ENCODE data around the gene WRAP53.
A peak's percentile ranks its signal among the peaks of the same experiment; 100 is the strongest.
"Not testable (repeated sequence)": the region's sequence is repeated elsewhere in the genome, so short reads cannot be mapped to it uniquely, and the experiment has no call there.

WRAP53 gene

GRCh38 chr17:7687908-7688807 is at the start of gene WRAP53:
Gene WRAP53, plus strand, starts transcription at chr17:7688477. Its CDS starts 172 bp downstream, at chr17:7688649.
- peak; percentile 99 for DNase-seq

DNA sequence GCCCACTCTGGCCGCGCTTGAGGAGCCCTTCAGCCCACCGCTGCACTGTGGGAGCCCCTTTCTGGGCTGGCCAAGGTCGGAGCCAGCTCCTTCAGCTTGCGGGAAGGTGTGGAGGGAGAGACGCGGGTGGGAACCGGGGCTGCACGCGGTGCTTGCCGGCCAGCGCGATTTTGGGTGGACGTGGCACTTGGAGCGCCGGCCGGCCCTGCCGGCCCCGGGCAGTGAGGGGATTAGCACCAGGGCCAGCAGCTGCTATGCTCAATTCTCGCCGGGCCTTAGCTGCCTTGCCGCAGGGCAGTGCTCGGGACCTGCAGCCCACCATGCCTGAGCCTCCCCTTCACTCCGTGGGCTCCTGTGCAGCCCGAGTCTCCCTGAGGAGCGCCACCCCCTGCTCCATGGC is 47.5 kb upstream of the WRAP53 start:
- DNase-seq, result no peak

- DNase-seq, result not testable (repeated sequence)
Measured at GRCh38 chr17:7641635-7642034, 46.6 kb upstream of the WRAP53 start.

DNA sequence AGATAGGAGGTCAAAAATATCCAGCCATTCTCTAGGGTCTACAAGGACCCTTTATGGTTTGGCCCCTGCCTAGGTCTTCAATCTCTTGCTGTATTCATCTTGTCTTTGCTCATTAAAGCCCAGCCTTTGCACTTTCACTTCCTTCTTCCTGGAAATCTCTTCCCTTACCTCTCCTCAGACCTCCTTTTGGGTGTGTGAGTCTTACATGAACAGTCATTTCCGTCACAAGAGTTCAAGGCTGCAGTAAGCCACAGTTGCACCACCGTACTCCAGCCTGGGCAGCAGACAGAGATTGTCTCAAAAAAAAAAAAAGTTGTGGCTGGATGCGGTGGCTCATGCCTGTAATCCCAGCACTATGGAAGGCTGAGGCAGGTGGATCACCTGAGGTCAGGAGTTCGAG is 43.5 kb upstream of the WRAP53 start:
- DNase-seq, result no peak

DNA sequence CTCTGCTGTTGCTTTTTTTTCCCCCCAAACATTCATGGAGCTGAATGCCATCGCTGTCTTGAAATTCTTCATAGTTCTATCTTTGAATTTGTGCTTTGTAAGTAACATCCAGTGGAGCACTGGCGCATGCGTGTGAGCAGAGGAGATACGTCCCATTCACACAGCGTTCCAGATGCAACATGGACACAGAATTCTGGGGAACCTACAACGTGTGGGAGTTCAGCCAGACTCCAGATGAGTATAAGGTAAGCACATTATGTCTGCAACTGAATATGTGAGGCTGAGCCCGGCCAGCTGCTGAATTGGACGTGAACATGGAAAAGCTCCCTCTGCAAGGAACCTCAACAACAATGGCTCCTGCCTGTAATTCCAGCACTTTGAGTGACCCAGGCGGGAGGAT is 41.8 kb upstream of the WRAP53 start:
- DNase-seq, result no peak

- DNase-seq, result no peak
Measured at GRCh38 chr17:7647018-7647417, 41.3 kb upstream of the WRAP53 start.

- peak; percentile 27 for DNase-seq
Measured at GRCh38 chr17:7650509-7651096, 37.7 kb upstream of the WRAP53 start, which contains the start of gene ATP1B2. Gene ATP1B2, plus strand, starts transcription at chr17:7650926. Its CDS starts 593 bp downstream, at chr17:7651519.

GRCh38 chr17:7651097-7651664 is 37.1 kb upstream of the WRAP53 start:
- no peak for DNase-seq

DNA sequence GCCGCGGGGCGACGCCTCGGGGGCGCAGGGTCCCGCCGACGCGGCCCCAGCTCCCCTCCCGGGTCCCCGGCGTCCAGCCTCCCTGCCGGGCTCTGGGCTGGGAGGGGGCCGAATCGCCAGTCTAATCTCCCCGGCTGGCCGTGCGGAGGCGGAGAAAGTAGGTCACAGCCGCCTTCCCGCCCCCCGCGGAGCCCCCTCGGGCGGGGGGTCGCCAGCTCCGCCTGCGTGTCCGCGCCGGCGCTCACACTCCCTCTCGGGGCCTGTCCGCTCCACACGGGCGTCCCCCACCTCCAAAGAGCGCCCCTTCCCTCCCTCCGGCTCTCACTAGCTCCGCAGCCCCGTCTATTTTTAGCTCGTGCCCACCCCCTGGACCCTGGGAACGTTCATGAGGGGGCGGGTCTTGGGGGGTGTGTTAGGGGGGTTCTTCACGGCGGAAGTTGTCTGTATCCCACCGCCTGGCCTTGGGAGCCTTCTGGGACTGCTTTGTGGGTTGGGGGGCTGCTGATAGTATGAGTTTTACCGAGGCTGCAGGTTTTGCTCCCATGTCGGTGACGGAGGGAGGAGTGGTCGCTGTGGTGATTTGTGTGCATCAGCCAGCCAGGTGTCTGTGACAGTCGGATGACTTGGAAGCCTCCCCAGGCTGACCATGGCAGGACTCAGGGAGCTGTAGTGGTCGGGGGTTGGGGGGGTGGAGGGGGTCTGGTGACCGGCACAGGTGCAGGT is 36.5 kb upstream of the WRAP53 start:
- no peak for DNase-seq

- no peak for DNase-seq
Measured at GRCh38 chr17:7652388-7653356, 35.6 kb upstream of the WRAP53 start.

- DNase-seq, result peak; percentile 48
Measured at GRCh38 chr17:7654832-7655540, 33.3 kb upstream of the WRAP53 start.

DNA sequence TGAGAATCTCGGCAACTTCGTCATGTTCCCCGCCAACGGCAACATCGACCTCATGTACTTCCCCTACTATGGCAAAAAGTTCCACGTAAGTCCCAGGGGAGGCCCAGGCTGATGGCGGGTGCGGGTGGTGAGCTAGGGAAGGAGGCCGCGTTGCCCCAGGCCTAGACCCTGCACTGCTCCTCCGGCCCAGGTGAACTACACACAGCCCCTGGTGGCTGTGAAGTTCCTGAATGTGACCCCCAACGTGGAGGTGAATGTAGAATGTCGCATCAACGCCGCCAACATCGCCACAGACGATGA is 32.8 kb upstream of the WRAP53 start:
- DNase-seq, result no peak

DNA sequence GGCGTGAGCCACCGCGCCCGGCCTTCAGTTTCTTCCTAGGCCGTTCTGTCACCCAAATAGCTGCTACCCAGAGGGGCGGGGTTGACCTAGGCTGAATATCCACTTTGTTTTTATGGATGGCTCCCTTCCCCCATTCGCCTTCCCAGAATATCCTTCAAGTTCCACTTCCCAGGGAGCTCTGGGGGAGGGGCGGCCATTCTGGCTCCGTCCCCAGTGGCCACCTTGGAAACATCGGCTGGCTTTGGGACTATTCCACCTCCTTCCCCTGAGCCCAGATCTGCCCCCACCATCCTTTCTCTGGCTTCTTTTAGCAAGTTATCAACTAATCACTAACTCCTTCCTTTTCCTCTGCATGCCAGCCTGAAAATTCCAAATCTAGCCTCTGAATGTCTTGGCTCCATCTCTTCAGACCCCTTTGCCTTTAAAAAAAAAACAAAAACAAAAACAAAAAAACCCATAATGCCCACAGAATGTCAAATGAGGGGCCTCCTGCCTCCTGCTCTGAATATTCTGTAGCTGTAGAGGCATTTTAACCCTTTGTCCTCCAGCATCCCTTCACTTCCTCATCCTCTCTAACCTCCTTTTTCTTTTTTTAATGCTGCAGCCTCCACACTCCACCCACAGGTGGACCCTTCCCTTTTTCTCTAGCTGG is 31.2 kb upstream of the WRAP53 start:
- no peak for DNase-seq

DNA sequence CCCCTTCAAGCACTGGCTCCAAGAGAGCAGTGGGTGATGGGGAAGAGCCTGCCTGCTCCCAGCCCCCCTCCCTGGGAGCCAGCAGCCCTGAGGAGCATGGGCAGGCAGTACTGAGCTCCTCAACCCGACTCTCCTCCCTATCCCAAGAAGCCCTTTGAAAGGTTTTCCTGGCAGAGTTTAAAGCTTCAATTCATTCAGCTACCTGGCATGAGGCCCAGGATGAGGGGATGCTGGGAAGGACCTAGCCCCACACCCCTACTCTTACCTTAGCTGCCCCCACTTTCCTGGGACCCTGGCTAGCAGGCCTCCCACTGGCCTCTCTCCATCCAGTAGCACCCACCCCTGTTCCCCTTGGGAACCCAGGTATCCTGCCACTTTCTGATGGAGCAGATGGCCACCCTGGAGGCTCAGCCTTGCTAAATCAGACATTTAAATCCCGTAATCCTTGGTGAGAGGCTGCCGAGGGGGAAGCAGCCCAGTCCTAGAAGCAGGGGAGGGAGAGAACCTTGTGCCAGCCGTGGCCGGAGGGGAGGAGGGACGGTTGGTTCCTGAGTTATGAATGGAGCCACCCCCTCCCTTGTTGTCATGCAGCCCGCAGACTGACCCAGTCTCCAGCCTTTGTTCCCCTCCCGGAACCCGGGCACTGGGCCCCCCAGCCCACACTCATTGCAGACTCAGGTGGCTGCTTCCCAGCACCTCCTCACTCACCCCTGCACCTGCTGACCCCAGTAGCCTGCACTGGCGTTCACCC is 20.4 kb upstream of the WRAP53 start:
- DNase-seq, result no peak

GRCh38 chr17:7668482-7668881 is 19.8 kb upstream of the WRAP53 start:
- DNase-seq, result no peak

DNA sequence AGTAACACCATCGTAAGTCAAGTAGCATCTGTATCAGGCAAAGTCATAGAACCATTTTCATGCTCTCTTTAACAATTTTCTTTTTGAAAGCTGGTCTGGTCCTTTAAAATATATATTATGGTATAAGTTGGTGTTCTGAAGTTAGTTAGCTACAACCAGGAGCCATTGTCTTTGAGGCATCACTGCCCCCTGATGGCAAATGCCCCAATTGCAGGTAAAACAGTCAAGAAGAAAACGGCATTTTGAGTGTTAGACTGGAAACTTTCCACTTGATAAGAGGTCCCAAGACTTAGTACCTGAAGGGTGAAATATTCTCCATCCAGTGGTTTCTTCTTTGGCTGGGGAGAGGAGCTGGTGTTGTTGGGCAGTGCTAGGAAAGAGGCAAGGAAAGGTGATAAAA is 15.0 kb upstream of the WRAP53 start:
- DNase-seq, result no peak

- no peak for DNase-seq
Measured at GRCh38 chr17:7674934-7675333, 13.3 kb upstream of the WRAP53 start.

DNA sequence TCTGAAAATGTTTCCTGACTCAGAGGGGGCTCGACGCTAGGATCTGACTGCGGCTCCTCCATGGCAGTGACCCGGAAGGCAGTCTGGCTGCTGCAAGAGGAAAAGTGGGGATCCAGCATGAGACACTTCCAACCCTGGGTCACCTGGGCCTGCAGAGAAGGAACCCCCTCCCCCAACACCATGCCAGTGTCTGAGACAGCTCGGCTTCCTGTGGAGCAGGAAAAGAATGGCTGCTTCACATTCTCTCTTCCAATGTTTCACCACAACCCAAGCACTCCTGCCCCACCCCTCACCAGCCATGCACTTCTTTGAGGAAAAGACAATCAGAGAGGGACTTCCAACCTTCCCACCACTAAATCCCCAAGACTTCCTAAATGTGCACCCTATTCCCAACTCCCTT is 11.7 kb upstream of the WRAP53 start:
- DNase-seq, result no peak

DNA sequence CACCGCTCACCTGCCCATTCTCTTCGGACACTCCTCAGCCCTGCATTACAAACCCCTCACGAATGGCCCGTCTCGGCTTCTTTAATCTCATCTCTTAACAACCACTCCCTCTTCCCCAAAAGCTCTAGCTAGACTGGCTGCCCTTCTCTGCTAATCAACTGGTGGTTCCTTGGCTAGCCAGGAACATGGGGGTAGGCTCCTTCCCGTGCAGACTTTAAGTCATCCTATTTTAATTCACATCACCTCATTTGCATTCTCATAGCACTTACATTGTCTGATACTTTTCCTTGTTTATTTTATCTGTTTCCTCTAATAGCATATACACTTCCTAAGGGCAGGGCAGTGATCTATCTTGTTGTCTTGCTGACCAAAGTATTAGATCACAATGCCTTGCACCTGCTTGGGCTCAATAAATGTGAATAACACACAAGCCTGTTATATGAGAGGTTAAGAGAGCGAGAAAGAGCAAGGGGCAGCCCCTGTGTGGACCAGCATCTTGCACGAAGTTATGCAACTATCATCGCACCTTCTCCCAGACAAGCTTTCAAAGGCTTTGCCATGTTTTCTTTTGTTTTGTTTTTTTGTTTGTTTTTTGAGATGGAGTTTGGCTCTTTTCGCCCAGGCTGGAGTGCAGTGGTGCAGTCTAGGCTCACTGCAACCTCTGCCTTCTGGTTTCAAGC is 10.7 kb upstream of the WRAP53 start:
- DNase-seq, result no peak
